HEK293T (cell line): ENCODE data around the gene CCNY.

Experiments
- CTCF ChIA-PET: fragments of 350-600 bp; formaldehyde crosslinking; extraction: SDS; loops from one replicate; lab custom pipeline; 2021; ENCODE audit warnings: antibody characterized with exemption, inconsistent platforms; lab: Yijun Ruan, JAX
- POLR2A ChIA-PET: fragments of 350-600 bp; formaldehyde crosslinking; extraction: SDS; loops from one replicate; lab custom pipeline; 2020; ENCODE audit warnings: antibody characterized with exemption, inconsistent platforms; lab: Yijun Ruan, JAX
- DNase-seq: peaks from one replicate; pipeline ENCODE4 v3.0.0; 2012; ENCODE audit warnings: mixed read lengths; ENCODE audit errors: extremely low spot score
- ARNT ChIP-seq: fragments of 450-650 bp; IDR thresholded peaks from 2 replicates; pipeline ENCODE4 v1.6.1; 2017; ENCODE audit warnings: mild to moderate bottlenecking
- BHLHE40 ChIP-seq: fragments of 450-650 bp; IDR thresholded peaks from 2 replicates; pipeline ENCODE4 v1.6.1; 2016; ENCODE audit warnings: mild to moderate bottlenecking, moderate library complexity, borderline replicate concordance
- CTBP1 ChIP-seq: fragments of 450-650 bp; IDR thresholded peaks from 2 replicates; pipeline ENCODE4 v1.6.1; 2016; ENCODE audit warnings: borderline replicate concordance
- ELF4 ChIP-seq: fragments of 450-650 bp; IDR thresholded peaks from 2 replicates; pipeline ENCODE4 v1.6.1; 2017; ENCODE audit warnings: antibody characterized with exemption
- FOXA1 ChIP-seq: fragments of 450-650 bp; IDR thresholded peaks from 2 replicates; pipeline ENCODE4 v1.6.1; 2016; ENCODE audit warnings: mild to moderate bottlenecking
- FOXK2 ChIP-seq: fragments of 450-650 bp; IDR thresholded peaks from 2 replicates; pipeline ENCODE4 v1.6.1; 2016; ENCODE audit warnings: mild to moderate bottlenecking
- FOXM1 ChIP-seq: fragments of 450-650 bp; IDR thresholded peaks from 2 replicates; pipeline ENCODE4 v1.6.1; 2017; ENCODE audit warnings: mild to moderate bottlenecking, borderline replicate concordance
- HDGF ChIP-seq: fragments of 450-650 bp; IDR thresholded peaks from 2 replicates; pipeline ENCODE4 v1.6.1; 2017; ENCODE audit warnings: antibody characterized with exemption, borderline replicate concordance
- L3MBTL2 ChIP-seq: fragments of 450-650 bp; conservative IDR thresholded peaks from 2 replicates; pipeline ENCODE4 v1.6.1; 2016; ENCODE audit warnings: mild to moderate bottlenecking
- LEF1 ChIP-seq: fragments of 450-650 bp; IDR thresholded peaks from 2 replicates; pipeline ENCODE4 v1.6.1; 2017; ENCODE audit warnings: mild to moderate bottlenecking, borderline replicate concordance
- NFRKB ChIP-seq: fragments of 450-650 bp; IDR thresholded peaks from 2 replicates; pipeline ENCODE4 v1.6.1; 2016; ENCODE audit warnings: mild to moderate bottlenecking, moderate library complexity
- PKNOX1 ChIP-seq: fragments of 450-650 bp; IDR thresholded peaks from 2 replicates; pipeline ENCODE4 v1.6.1; 2016
- SP1 ChIP-seq: fragments of 450-650 bp; IDR thresholded peaks from 2 replicates; pipeline ENCODE4 v1.6.1; 2017
- SUZ12 ChIP-seq: fragments of 450-650 bp; IDR thresholded peaks from 2 replicates; pipeline ENCODE4 v1.6.1; 2016; ENCODE audit warnings: mild to moderate bottlenecking
- TARDBP ChIP-seq: fragments of 450-650 bp; IDR thresholded peaks from 2 replicates; pipeline ENCODE4 v1.6.1; 2016
- ZNF384 ChIP-seq: fragments of 450-650 bp; IDR thresholded peaks from 2 replicates; pipeline ENCODE4 v1.6.1; 2016

CCNY gene

GRCh38 chr10:35564341-35564968 is 228.1 kb downstream of the CCNY start:
- CTCF ChIA-PET: no interaction called here
- POLR2A ChIA-PET: no interaction called here
- no peak for DNase-seq
- TF ChIP-seq ZNF384 (no peak), SUZ12 (no peak), PKNOX1 (no peak), LEF1 (no peak), BHLHE40 (no peak), HDGF (no peak), FOXA1 (no peak)

- CTCF ChIA-PET: interaction anchor here (1.5 kb wide), 1 partner anchor 1214 kb away, joined by 5 read pairs; no protein-coding TSS in a partner anchor
- POLR2A ChIA-PET: no interaction called here
- no peak for DNase-seq
- no peak for TF ChIP-seq SUZ12
These were observed 229.3 kb downstream of the CCNY start for GRCh38 chr10:35565602-35566081.

GRCh38 chr10:35567951-35568350 is 231.6 kb downstream of the CCNY start:
- POLR2A ChIA-PET: no interaction called here
- CTCF ChIA-PET: interaction anchor here (0.6 kb wide), 1 partner anchor 256 kb away, joined by 3 read pairs; no protein-coding TSS in a partner anchor
- TF ChIP-seq LEF1: no peak
- no peak for TF ChIP-seq ELF4
- no peak for TF ChIP-seq FOXA1
- TF ChIP-seq ARNT: no peak
- TF ChIP-seq ZNF384: no peak
- TF ChIP-seq PKNOX1: no peak
- TF ChIP-seq FOXM1: no peak
- no peak for TF ChIP-seq SUZ12
- TF ChIP-seq L3MBTL2: no peak
- TF ChIP-seq NFRKB: no peak
- TF ChIP-seq CTBP1: no peak
- no peak for TF ChIP-seq BHLHE40
- no peak for TF ChIP-seq SP1
- no peak for TF ChIP-seq HDGF
- TF ChIP-seq FOXK2: no peak
- TF ChIP-seq TARDBP: no peak
- DNase-seq: no peak

GRCh38 chr10:35568483-35569015 is 232.2 kb downstream of the CCNY start:
- CTCF ChIA-PET: interaction anchor here (0.6 kb wide), 1 partner anchor 257 kb away, joined by 3 read pairs; no protein-coding TSS in a partner anchor
- POLR2A ChIA-PET: no interaction called here
- TF ChIP-seq FOXM1: no peak
- no peak for DNase-seq

- ChIA-PET CTCF (no interaction called here), POLR2A (no interaction called here)
- TF ChIP-seq BHLHE40: no peak
- no peak for TF ChIP-seq FOXA1
- no peak for TF ChIP-seq CTBP1
- TF ChIP-seq TARDBP: no peak
- no peak for TF ChIP-seq ZNF384
- TF ChIP-seq ELF4: no peak
- no peak for TF ChIP-seq NFRKB
- no peak for TF ChIP-seq PKNOX1
- no peak for TF ChIP-seq L3MBTL2
- TF ChIP-seq FOXK2: no peak
- DNase-seq: no peak
These were observed 232.9 kb downstream of the CCNY start for GRCh38 chr10:35569111-35569707.

- DNase-seq: no peak
- CTCF ChIA-PET: no interaction called here
These were observed 233.5 kb downstream of the CCNY start for GRCh38 chr10:35569836-35570235.

More at GRCh38 chr10:35569836-35570235, 233.5 kb downstream of the CCNY start:
- POLR2A ChIA-PET: no interaction called here
- TF ChIP-seq FOXA1: no peak
- no peak for TF ChIP-seq TARDBP
- no peak for TF ChIP-seq BHLHE40
- TF ChIP-seq L3MBTL2: no peak
- TF ChIP-seq PKNOX1: no peak
- no peak for TF ChIP-seq NFRKB
- TF ChIP-seq ELF4: no peak
- TF ChIP-seq FOXK2: no peak
- no peak for TF ChIP-seq ARNT
- TF ChIP-seq LEF1: no peak
- TF ChIP-seq HDGF: no peak
- no peak for TF ChIP-seq SP1
- TF ChIP-seq FOXM1: no peak
- TF ChIP-seq CTBP1: no peak
- TF ChIP-seq ZNF384: no peak
- TF ChIP-seq SUZ12: no peak
